Endodermal cell (in vitro differentiated cells): ENCODE results near the gene OR10R2. TPM values are rescaled to one million over a fixed set of nuclear protein-coding genes. Genes with fewer than 3 reads are reported as not detected.

Experiments used
- DNase-seq: peaks from one replicate; pipeline ENCODE4 v3.0.0-alpha.2; 2017
- H3K27ac ChIP-seq: 2 replicates; pipeline ENCODE4 v1.5.1; 2013; ENCODE audit warnings: mild to moderate bottlenecking, low read depth, low read length, moderate library complexity
- H3K27me3 ChIP-seq: 2 replicates; pipeline ENCODE4 v1.6.1; 2013; ENCODE audit warnings: mild to moderate bottlenecking, low read length, moderate library complexity; ENCODE audit not compliant: insufficient read depth, control insufficient read depth, poor library complexity, severe bottlenecking
- H3K36me3 ChIP-seq: 2 replicates; pipeline ENCODE4 v1.7.0; 2013; ENCODE audit warnings: mild to moderate bottlenecking, low read length, moderate library complexity; ENCODE audit not compliant: control insufficient read depth, insufficient read depth
- H3K4me1 ChIP-seq: one replicate; pipeline ENCODE4 v1.7.0; 2013; ENCODE audit warnings: low read length; ENCODE audit not compliant: control insufficient read depth, insufficient read depth
- H3K4me3 ChIP-seq: 2 replicates; pipeline ENCODE4 v1.5.1; 2013; ENCODE audit warnings: mild to moderate bottlenecking, low read length, moderate library complexity
- H3K9ac ChIP-seq: 2 replicates; pipeline ENCODE4 v1.6.1; 2013; ENCODE audit warnings: mild to moderate bottlenecking, low read length, moderate library complexity; ENCODE audit not compliant: poor library complexity, severe bottlenecking; ENCODE audit errors: extremely low read depth
- H3K9me3 ChIP-seq: 2 replicates; pipeline ENCODE4 v1.6.1; 2013; ENCODE audit warnings: mild to moderate bottlenecking, low read length, moderate library complexity; ENCODE audit not compliant: control insufficient read depth
- H3K27ac Mint-ChIP-seq: 2 replicates; pipeline ENCODE4 v1.8.0; 2020; ENCODE audit warnings: mixed read lengths
- H3K27me3 Mint-ChIP-seq: 2 replicates; pipeline ENCODE4 v1.8.0; 2021; ENCODE audit warnings: mild to moderate bottlenecking, mixed read lengths; ENCODE audit not compliant: insufficient read depth
- H3K36me3 Mint-ChIP-seq: 2 replicates; pipeline ENCODE4 v1.8.0; 2020; ENCODE audit warnings: low read depth, mixed read lengths
- H3K4me1 Mint-ChIP-seq: 2 replicates; pipeline ENCODE4 v1.8.0; 2020; ENCODE audit warnings: mixed read lengths
- H3K4me3 Mint-ChIP-seq: 2 replicates; pipeline ENCODE4 v1.8.0; 2020; ENCODE audit warnings: mild to moderate bottlenecking, moderate library complexity, mixed read lengths
- H3K9me3 Mint-ChIP-seq: 2 replicates; pipeline ENCODE4 v1.8.0; 2020; ENCODE audit warnings: mild to moderate bottlenecking, mixed read lengths
- WGBS, 2 experiments: methylation state at CpG; one replicate each; pipeline versions ENCODE4 v1.1.5 to v1.1.7; 2013; ENCODE audit warnings: missing lambda C conversion rate in 2 of 2, mixed read lengths in 1 of 2; ENCODE audit not compliant: insufficient coverage in 1 of 2, insufficient read length in 1 of 2; 5-methylcytosine and 5-hydroxymethylcytosine counted together
- total RNA-seq, 2 donors: library from RNA; stranded (reverse); fragmentation: NEBNext Ultra II Directional in 1 of 2; extraction: Animal tissue kit (Norgen Biotek cat#: 25700) in 1 of 2; gene quantifications; 2 replicates in 1 of 2; 3 replicates in 1 of 2; pipeline ENCODE4 v1.2.1, GENCODE V29; 2021
- TF ChIP-seq, protein P1 (sequence below): fragments of 200-600 bp; sonication (generic); conservative IDR thresholded peaks from 2 replicates; pipeline ENCODE4 v1.5.0; 2021; ENCODE audit warnings: antibody characterized with exemption, mild to moderate bottlenecking

Gene OR10R2
- total RNA-seq, 2 donors from 2014 or later = not detected

DNA sequence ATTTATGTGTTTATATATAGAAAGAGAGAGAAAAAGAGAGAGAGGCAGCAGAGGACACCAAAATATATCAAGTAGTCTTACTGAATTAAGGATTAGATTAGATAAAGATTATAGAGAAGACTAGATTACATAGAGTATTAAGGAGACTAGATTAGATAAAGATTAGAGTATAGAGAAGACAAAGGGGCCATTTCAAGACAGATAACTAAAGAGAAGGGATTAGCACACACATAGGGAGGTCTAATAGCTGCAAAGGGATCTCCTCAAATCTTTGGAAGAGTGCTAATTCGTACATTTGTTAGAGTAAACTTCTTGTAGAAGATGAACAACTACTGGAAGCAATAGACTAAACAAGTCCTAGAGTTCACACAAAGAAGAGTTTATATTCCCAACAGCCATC is 48.0 kb downstream of the OR10R2 start:
- DNase-seq = no peak
- no peak overlapping the region for H3K9ac ChIP-seq
- Mint-ChIP-seq H3K27me3 (peaks cover 71% of the 10 kb centered on the region), H3K9me3 (peaks cover 3% of the 10 kb centered on the region), H3K4me1 (peaks cover 32% of the 10 kb centered on the region), H3K4me3 (no peak overlapping the region), H3K27ac (no peak overlapping the region), H3K36me3 (no peaks in the 10 kb centered on the region)
- H3K27ac ChIP-seq = no peak overlapping the region
- WGBS, 2 experiments = 86% methylated on average over 1 of the region's 1 CpG; no CpG with 5 or more reads in 1 of the 2 experiments
- H3K36me3 ChIP-seq = no peaks in the 10 kb centered on the region
- no peak overlapping the region for H3K4me3 ChIP-seq
- H3K9me3 ChIP-seq = peaks cover 3% of the 10 kb centered on the region
- peaks cover 89% of the 10 kb centered on the region for H3K27me3 ChIP-seq
- H3K4me1 ChIP-seq = no peaks in the 10 kb centered on the region
- TF ChIP-seq, protein P1, sequence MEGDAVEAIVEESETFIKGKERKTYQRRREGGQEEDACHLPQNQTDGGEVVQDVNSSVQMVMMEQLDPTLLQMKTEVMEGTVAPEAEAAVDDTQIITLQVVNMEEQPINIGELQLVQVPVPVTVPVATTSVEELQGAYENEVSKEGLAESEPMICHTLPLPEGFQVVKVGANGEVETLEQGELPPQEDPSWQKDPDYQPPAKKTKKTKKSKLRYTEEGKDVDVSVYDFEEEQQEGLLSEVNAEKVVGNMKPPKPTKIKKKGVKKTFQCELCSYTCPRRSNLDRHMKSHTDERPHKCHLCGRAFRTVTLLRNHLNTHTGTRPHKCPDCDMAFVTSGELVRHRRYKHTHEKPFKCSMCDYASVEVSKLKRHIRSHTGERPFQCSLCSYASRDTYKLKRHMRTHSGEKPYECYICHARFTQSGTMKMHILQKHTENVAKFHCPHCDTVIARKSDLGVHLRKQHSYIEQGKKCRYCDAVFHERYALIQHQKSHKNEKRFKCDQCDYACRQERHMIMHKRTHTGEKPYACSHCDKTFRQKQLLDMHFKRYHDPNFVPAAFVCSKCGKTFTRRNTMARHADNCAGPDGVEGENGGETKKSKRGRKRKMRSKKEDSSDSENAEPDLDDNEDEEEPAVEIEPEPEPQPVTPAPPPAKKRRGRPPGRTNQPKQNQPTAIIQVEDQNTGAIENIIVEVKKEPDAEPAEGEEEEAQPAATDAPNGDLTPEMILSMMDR = no peak

DNA sequence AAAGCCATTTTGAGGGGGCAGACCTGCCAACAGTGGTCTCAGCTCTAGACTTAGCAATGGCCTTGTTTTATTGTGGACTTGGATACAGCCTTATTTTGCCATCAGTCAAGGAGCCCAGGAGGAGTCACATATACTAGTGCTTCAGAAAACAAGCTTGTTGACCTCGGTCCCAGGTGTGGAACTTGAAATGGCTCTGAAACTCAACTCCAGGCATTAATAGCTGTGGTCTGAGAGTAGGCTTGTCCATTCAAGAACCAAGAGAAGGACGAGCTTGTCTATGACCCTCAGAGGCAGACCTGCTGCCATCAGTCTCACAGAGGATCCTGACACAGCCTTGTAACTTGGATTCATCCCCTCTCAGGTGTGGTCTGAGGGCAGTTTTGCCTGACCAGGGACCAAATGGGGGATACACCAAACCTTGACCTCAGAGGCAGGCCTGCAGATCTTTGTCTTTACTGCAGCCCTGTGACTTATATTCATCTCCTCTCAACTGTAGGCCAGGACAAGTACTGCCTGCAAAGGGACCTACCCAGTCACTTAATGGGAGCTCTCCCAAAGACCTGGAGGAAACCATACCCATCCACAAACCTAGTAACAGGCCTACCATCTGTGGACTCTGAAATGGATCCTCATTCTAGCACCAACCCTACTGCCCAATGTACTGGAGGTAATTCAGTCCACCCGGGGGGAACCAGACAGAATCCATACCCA is 49.1 kb downstream of the OR10R2 start:
- no peaks in the 10 kb centered on the region for H3K36me3 Mint-ChIP-seq
- H3K9me3 Mint-ChIP-seq = peaks cover 3% of the 10 kb centered on the region
- no peak for DNase-seq
- Histone ChIP-seq H3K4me1 (no peaks in the 10 kb centered on the region), H3K27me3 (peaks cover 85% of the 10 kb centered on the region), H3K9ac (no peak overlapping the region), H3K4me3 (no peak overlapping the region), H3K27ac (no peak overlapping the region), H3K36me3 (no peaks in the 10 kb centered on the region), H3K9me3 (peaks cover 3% of the 10 kb centered on the region)
- H3K4me1 Mint-ChIP-seq = peaks cover 25% of the 10 kb centered on the region
- H3K4me3 Mint-ChIP-seq = no peak overlapping the region
- H3K27me3 Mint-ChIP-seq = peaks cover 71% of the 10 kb centered on the region
- WGBS, 2 experiments = 87 to 100% methylated on average over 1 to 3 of the region's 3 CpGs
- TF ChIP-seq, protein P1 = no peak
- H3K27ac Mint-ChIP-seq = no peak overlapping the region

DNA sequence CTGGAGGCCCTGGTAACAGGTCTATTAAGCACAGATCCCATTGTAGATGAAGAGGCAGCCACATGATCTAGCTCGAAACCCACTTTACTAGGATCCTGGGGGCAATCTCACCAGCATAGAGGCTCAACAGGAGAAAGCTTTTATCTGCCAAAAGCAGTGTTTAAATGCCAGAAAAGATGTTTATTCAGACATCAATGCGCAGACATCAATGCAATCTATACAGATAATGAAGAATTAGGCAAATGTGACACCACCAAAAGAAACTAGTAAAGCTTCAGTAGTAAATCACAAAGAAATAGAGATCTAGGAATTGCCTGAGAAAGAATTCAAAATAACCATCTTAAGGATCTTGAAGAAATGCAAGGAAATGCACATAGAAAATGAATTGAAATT is 49.6 kb downstream of the OR10R2 start:
- 86 to 100% methylated on average over 1 to 2 of the region's 2 CpGs for WGBS, 2 experiments
- H3K4me1 Mint-ChIP-seq = peaks cover 25% of the 10 kb centered on the region
- Histone ChIP-seq H3K4me3 (no peak overlapping the region), H3K27me3 (peaks cover 79% of the 10 kb centered on the region), H3K36me3 (no peaks in the 10 kb centered on the region), H3K27ac (no peak overlapping the region), H3K9ac (no peak overlapping the region), H3K9me3 (peaks cover 3% of the 10 kb centered on the region), H3K4me1 (no peaks in the 10 kb centered on the region)
- no peak overlapping the region for H3K27ac Mint-ChIP-seq
- H3K4me3 Mint-ChIP-seq = no peak overlapping the region
- peaks cover 70% of the 10 kb centered on the region for H3K27me3 Mint-ChIP-seq
- H3K36me3 Mint-ChIP-seq = no peaks in the 10 kb centered on the region
- H3K9me3 Mint-ChIP-seq = peaks cover 3% of the 10 kb centered on the region
- no peak for DNase-seq
- TF ChIP-seq, protein P1 = no peak
